Choroid plexus epithelial cell (primary cell): ENCODE results near the gene QRICH2.
"Not testable (repeated sequence)": the region's sequence is repeated elsewhere in the genome, so short reads cannot be mapped to it uniquely, and the experiment has no call there.

Experiments
- DNase-seq: peaks from one replicate; pipeline ENCODE4 v3.0.0-alpha.2; 2010; ENCODE audit warnings: low read depth
- H3K4me3 ChIP-seq: 2 replicates; pipeline ENCODE4 v1.5.1; 2011; ENCODE audit warnings: low read depth, mild to moderate bottlenecking, control low read depth, low read length, moderate library complexity
- TF ChIP-seq, protein P1 (sequence below): conservative IDR thresholded peaks from 2 replicates; pipeline ENCODE4 v1.5.1; 2011; ENCODE audit warnings: low read depth, mild to moderate bottlenecking, control low read depth, inconsistent platforms, low read length, moderate library complexity

The QRICH2 gene

DNA sequence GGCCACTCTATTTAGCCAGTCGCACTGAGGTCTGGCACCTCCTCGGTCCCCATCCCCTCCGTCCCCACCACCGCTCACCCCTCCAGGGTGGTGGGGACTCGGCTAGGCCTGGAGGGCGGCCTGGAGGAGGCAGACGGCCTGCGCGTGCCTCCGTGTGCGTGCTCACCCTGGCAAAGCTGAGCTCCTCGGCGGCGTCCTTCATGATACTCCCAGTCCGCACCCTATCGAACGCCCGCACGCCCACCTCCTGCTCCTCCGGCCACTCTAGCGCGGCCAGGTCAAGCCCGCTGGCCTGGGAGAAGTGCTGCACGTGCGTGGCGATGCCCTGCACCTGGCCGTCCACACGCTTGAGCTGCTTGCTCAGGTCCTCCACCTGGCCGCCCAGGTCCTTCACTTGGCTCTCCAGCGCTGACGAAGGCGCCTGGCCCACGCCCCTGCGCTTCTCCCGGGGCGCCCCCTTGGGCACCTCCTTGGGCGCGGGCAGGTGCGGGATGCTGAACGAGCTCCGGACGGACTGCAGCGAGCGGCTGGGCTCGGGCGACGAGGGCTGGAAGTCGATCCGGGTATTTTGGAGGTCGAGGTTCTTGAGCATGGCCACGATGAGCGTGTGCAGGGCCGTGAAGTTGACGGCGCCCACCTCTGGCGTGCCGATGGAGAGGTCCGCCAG is 644 bp downstream of the QRICH2 start:
- no peak for DNase-seq
- no peak overlapping the region for H3K4me3 ChIP-seq

DNA sequence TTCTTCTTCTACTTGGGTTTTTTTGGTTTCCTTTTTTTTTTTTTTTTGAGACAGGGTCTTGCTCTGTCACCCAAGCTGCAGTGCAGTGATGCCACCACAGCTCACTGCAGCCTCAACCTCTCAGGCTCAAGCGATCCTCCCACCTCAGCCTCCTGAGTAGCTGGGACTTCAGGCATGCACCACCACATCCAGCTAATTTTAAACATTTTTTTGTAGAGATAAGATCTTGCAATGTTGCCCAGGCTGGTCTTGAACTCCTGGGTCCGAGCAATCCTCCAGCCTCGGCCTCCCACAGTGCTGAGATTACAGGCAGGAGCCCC is 3.0 kb downstream of the QRICH2 start:
- DNase-seq, H3K4me3 ChIP-seq: not testable (repeated sequence)

More for the DNA sequence above, 644 bp downstream of the QRICH2 start:
- TF ChIP-seq, protein P1, sequence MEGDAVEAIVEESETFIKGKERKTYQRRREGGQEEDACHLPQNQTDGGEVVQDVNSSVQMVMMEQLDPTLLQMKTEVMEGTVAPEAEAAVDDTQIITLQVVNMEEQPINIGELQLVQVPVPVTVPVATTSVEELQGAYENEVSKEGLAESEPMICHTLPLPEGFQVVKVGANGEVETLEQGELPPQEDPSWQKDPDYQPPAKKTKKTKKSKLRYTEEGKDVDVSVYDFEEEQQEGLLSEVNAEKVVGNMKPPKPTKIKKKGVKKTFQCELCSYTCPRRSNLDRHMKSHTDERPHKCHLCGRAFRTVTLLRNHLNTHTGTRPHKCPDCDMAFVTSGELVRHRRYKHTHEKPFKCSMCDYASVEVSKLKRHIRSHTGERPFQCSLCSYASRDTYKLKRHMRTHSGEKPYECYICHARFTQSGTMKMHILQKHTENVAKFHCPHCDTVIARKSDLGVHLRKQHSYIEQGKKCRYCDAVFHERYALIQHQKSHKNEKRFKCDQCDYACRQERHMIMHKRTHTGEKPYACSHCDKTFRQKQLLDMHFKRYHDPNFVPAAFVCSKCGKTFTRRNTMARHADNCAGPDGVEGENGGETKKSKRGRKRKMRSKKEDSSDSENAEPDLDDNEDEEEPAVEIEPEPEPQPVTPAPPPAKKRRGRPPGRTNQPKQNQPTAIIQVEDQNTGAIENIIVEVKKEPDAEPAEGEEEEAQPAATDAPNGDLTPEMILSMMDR: no peak

DNA sequence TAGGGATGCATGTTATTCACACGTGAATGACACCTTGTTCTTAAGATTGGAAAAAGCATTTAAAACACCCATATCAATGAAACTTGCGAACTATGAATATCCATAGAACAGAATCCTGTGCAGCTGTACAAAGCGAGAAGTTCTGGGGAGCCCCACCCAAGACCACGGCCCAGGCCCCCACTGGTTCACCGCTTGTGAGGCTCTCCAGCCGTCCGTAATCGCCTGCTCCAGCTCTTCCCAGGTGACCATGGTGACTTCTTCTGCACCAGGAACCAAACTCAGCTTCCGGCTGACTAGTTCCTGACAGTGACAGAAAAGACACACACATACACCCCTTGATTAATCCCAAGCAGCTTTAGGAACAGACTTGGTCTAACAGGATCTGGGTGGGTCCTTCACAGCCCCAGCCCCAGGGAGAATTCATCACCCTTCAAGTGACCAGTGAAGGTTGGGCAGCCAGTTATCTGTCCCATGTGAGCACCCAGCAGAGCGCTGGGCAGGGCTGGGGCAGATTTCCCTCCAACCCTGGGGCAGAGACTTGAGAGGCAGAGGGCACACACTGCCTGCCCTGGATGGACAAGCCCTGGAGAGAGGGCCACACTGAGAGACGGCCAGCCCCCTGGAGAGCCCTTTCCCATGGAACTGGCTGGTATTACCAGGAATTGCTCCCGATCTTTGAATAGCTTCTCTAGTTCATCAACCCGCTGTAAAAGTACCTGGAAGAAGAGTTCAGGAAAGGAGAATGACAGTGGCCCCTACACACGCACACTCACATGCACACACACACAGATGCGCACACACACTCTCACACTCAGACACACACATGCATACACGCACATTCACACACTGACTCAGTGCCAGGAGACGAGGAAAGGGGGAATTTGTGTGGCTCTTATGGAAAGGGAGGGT is 3.6 kb downstream of the QRICH2 start:
- no peak for DNase-seq
- TF ChIP-seq, protein P1: no peak
- H3K4me3 ChIP-seq: no peak overlapping the region

DNA sequence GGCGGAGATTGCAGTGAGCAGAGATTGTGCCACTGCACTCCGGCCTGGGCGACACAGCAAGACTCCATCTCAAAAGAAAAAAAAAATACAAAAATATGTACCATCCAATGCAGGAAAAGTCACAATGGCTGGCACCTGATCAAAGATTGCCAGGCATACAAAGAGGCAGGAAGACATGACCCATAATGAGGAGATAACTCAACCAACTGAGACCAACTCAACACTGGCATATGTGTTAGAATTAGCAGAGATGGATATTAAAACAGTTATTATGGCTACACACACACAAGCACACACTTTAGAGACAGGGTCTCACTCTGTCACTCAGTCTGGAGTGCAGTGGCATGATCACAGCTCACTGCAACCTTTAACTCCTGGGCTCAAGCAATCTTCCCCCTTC is 10.6 kb downstream of the QRICH2 start:
- H3K4me3 ChIP-seq: no peak overlapping the region
- no peak for DNase-seq
- TF ChIP-seq, protein P1: no peak

GRCh38 chr17:76296889-76297288 is 11.2 kb downstream of the QRICH2 start:
- no peak for DNase-seq
- TF ChIP-seq, protein P1: no peak
- no peak overlapping the region for H3K4me3 ChIP-seq

DNA sequence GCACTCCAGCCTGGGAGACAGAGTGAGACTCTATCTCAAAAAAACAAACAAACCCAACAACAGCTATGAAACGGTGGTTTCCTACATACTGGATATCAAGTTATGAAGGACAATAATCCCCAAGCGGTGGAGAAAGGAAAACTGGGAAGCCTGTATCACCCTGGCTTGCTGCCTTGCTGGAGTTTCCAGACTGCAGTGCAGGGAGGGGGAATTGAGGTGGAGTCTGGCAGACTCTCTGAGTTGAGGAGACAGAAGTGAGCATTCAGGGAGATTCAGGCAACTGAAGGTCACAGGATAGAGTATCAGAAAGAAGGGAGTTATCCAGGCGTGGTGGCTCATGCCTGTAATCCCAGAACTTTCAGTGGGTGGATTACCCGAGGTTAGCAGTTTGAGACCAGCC is 11.9 kb downstream of the QRICH2 start:
- TF ChIP-seq, protein P1: no peak
- no peak for DNase-seq
- H3K4me3 ChIP-seq: no peak overlapping the region

DNA sequence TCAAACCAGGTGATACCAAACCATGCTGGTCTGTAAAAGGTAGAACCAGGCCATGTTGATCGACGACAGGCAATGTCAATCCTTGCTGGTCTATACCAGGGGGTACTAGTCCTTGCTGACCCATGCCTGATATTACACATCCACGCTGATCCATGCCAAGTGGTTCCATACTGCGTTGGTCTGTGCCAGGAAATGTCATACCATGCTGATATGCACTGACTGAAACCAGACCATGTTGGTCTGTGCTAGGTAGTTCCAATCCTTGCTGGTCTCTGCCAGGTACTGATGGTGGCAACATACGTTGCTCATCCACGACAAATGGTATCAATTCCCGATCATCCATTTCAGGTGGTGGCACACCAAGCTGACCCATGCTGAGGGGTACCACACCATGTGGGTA is 15.0 kb downstream of the QRICH2 start:
- no peak overlapping the region for H3K4me3 ChIP-seq
- TF ChIP-seq, protein P1: no peak
- DNase-seq: no peak
